ENCODE results near the gene NIPAL1. TPM values are rescaled to one million over a fixed set of nuclear protein-coding genes. Genes with fewer than 3 reads are reported as not detected.

The NIPAL1 gene
- total RNA-seq, 6 donors from 2014 or later: under 0.01 to 8.9 (median 2.9) TPM

DNA sequence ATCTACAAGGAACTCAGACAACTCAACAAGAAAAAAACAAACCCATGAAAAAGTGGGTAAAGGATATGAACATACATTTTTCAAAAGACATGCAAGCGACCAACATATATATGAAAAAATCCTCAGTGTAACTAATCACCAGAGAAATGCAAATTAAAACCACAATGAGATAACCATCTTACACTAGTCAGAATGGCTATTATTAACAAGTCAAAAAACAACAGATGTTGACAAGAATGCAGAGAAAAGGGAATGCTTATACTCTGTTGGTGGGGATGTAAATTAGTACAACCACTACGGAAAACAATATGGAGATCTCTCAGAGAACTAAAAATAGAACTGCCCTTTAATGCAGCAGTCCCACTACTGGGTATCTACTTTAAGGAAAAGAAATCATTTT is 12.1 kb downstream of the NIPAL1 start:
- Histone ChIP-seq H3K4me3 (no peak overlapping the region), H3K27me3 (no peaks in the 10 kb centered on the region), H3K4me1 (no peaks in the 10 kb centered on the region), H3K27ac (no peak overlapping the region), H3K9me3 (no peaks in the 10 kb centered on the region), H3K36me3 (no peaks in the 10 kb centered on the region)
- DNase-seq: no peak
- 22 to 78% methylated on average over 2 of the region's 2 CpGs for WGBS, 2 donors
- ATAC-seq (ENCODE audit: low FRiP score in 2 of 2): no peak
- TF ChIP-seq, protein P1, sequence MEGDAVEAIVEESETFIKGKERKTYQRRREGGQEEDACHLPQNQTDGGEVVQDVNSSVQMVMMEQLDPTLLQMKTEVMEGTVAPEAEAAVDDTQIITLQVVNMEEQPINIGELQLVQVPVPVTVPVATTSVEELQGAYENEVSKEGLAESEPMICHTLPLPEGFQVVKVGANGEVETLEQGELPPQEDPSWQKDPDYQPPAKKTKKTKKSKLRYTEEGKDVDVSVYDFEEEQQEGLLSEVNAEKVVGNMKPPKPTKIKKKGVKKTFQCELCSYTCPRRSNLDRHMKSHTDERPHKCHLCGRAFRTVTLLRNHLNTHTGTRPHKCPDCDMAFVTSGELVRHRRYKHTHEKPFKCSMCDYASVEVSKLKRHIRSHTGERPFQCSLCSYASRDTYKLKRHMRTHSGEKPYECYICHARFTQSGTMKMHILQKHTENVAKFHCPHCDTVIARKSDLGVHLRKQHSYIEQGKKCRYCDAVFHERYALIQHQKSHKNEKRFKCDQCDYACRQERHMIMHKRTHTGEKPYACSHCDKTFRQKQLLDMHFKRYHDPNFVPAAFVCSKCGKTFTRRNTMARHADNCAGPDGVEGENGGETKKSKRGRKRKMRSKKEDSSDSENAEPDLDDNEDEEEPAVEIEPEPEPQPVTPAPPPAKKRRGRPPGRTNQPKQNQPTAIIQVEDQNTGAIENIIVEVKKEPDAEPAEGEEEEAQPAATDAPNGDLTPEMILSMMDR (IDR thresholded peaks at IDR 0.05): no peak
- TF ChIP-seq POLR2AphosphoS5 (IDR thresholded peaks at IDR 0.05) (no peak), POLR2A (IDR thresholded peaks at IDR 0.05) (no peak), EP300 (IDR thresholded peaks at IDR 0.05) (no peak)

DNA sequence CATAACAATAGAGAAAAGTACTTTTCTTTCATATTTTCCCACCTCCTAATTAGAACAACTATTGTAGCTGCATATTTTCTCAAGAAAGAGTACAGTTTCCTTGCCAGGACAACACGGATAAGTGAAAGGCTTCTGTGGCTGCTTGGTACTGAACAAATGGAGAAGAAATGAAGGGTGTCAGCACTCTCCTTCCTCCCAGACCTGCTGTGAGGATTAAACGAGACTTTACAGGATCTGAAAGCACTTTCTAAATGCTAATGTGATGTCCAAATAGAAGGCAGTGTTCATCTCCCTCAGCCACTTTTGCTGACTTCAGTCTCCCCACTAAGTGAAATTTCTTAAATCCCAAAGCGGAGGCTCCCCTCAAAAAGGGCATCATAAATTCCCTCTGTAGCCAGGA is 13.9 kb downstream of the NIPAL1 start:
- ATAC-seq (ENCODE audit: low FRiP score in 2 of 2) (no peak), DNase-seq (no peak)
- Histone ChIP-seq H3K4me1 (no peaks in the 10 kb centered on the region), H3K4me3 (no peak overlapping the region), H3K27ac (no peak overlapping the region), H3K27me3 (no peaks in the 10 kb centered on the region), H3K36me3 (no peaks in the 10 kb centered on the region), H3K9me3 (no peaks in the 10 kb centered on the region)
- TF ChIP-seq POLR2A (IDR thresholded peaks at IDR 0.05) (no peak), EP300 (IDR thresholded peaks at IDR 0.05) (no peak), POLR2AphosphoS5 (IDR thresholded peaks at IDR 0.05) (no peak)
- TF ChIP-seq, protein P1 (IDR thresholded peaks at IDR 0.05): no peak
- WGBS, 2 donors: 66 to 71% methylated on average over 3 of the region's 3 CpGs

DNA sequence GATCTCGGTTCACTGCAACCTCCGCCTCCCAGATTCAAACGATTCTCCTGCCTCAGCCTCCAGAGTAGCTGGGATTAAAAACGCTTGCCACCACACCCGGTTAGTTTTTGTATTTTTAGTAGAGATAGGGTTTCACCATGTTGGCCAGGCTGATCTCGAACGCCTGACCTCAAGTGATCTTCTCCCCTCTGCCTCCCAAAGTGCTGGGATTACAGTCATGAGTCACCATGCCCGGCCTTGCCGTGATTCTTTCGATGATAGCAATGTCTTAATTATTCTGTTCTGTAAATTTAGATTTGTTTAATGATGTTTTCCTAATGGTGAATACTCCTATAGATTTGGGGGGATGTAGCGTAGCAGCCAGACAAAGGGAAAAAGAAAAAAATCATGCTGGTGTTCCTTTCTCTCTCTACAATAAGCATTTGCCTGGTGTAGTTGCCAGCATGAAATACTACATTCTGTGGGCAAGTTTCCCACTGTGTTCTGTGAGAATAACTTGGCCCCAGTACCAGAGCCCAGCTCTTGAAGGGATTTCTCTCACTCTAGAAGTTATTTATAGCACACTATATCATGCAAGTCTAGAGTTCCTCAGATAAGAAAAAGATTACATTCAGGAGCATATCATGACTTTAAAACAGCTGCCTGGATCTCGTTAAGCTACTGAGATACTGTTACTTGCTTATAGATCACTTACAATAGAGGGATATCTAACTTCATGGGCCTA is 15.4 kb downstream of the NIPAL1 start:
- H3K4me1 ChIP-seq: no peaks in the 10 kb centered on the region
- no peak for DNase-seq
- no peak overlapping the region for H3K4me3 ChIP-seq
- ATAC-seq (ENCODE audit: low FRiP score in 2 of 2): no peak
- no peaks in the 10 kb centered on the region for H3K36me3 ChIP-seq
- H3K9me3 ChIP-seq: no peaks in the 10 kb centered on the region
- 74 to 79% methylated on average over 12 of the region's 12 CpGs for WGBS, 2 donors
- TF ChIP-seq, protein P1 (IDR thresholded peaks at IDR 0.05): no peak
- TF ChIP-seq POLR2A (IDR thresholded peaks at IDR 0.05) (no peak), POLR2AphosphoS5 (IDR thresholded peaks at IDR 0.05) (no peak), EP300 (IDR thresholded peaks at IDR 0.05) (no peak)
- no peaks in the 10 kb centered on the region for H3K27me3 ChIP-seq
- no peak overlapping the region for H3K27ac ChIP-seq

GRCh38 chr4:48032721-48033120 is 16.1 kb downstream of the NIPAL1 start:
- ATAC-seq (ENCODE audit: low FRiP score in 2 of 2): no peak
- DNase-seq: no peak
- TF ChIP-seq, protein P1 (IDR thresholded peaks at IDR 0.05): no peak
- no peak for TF ChIP-seq POLR2A (IDR thresholded peaks at IDR 0.05)
- no peak for TF ChIP-seq EP300 (IDR thresholded peaks at IDR 0.05)
- no peak for TF ChIP-seq POLR2AphosphoS5 (IDR thresholded peaks at IDR 0.05)

GRCh38 chr4:48033412-48033811 is 16.8 kb downstream of the NIPAL1 start:
- DNase-seq (no peak), ATAC-seq (ENCODE audit: low FRiP score in 2 of 2) (no peak)
- no peak for TF ChIP-seq EP300 (IDR thresholded peaks at IDR 0.05)
- no peak for TF ChIP-seq POLR2AphosphoS5 (IDR thresholded peaks at IDR 0.05)
- TF ChIP-seq POLR2A (IDR thresholded peaks at IDR 0.05): no peak
- TF ChIP-seq, protein P1 (IDR thresholded peaks at IDR 0.05): no peak
- no peaks in the 10 kb centered on the region for H3K4me1 ChIP-seq
- H3K27me3 ChIP-seq: no peaks in the 10 kb centered on the region
- no peak overlapping the region for H3K4me3 ChIP-seq
- H3K27ac ChIP-seq: no peak overlapping the region
- H3K9me3 ChIP-seq: no peaks in the 10 kb centered on the region
- no peaks in the 10 kb centered on the region for H3K36me3 ChIP-seq

More at GRCh38 chr4:48032721-48033120, 16.1 kb downstream of the NIPAL1 start:
- Histone ChIP-seq H3K4me3 (no peak overlapping the region), H3K9me3 (no peaks in the 10 kb centered on the region), H3K36me3 (no peaks in the 10 kb centered on the region), H3K27ac (no peak overlapping the region), H3K4me1 (no peaks in the 10 kb centered on the region), H3K27me3 (no peaks in the 10 kb centered on the region)
